PC-9 (cell line): ENCODE measurements around the gene SMIM5. TPM values are rescaled to one million over a fixed set of nuclear protein-coding genes. Genes with fewer than 3 reads are reported as not detected.

ENCODE experiments used
- BruUV-seq: library from RNA; stranded (reverse); fragments of 400-500 nt; replicated peaks from 2 replicates; lab custom pipeline; 2021; lab: Mats Ljungman, UMichigan
- CTCF ChIA-PET: fragments of 300-600 bp; sonication (Branson Sonifier 250); formaldehyde crosslinking; loops from one replicate; lab custom pipeline; 2022; ENCODE audit warnings: antibody characterized with exemption; lab: Charles Lee
- POLR2A ChIA-PET: fragments of 300-600 bp; sonication (Branson Sonifier 250); formaldehyde crosslinking; loops from one replicate; lab custom pipeline; 2022; ENCODE audit warnings: antibody characterized with exemption; ENCODE audit not compliant: unreplicated experiment; lab: Charles Lee
- DNase-seq, 2 experiments: peaks; one replicate each; pipeline versions ENCODE4 v3.0.0 to v3.0.0-alpha.2; 2015 to 2022; ENCODE audit warnings: mixed read lengths in 1 of 2
- H2AFZ ChIP-seq: fragments of 200-600 bp; sonication (generic); 2 replicates; pipeline ENCODE4 v1.8.1; 2017; ENCODE audit warnings: antibody characterized with exemption
- H3F3A ChIP-seq: fragments of 200-600 bp; sonication (generic); 2 replicates; pipeline ENCODE4 v1.8.1; 2017; ENCODE audit warnings: antibody characterized with exemption, mild to moderate bottlenecking, low read depth; ENCODE audit not compliant: insufficient read depth
- H3K27ac ChIP-seq: fragments of 200-600 bp; sonication (generic); 2 replicates; pipeline ENCODE4 v1.6.1; 2016; ENCODE audit warnings: mixed run types
- H3K27me3 ChIP-seq: fragments of 200-600 bp; sonication (generic); 2 replicates; pipeline ENCODE4 v1.6.1; 2016; ENCODE audit warnings: low read depth, mixed run types; ENCODE audit not compliant: insufficient read depth
- H3K36me3 ChIP-seq: fragments of 200-600 bp; sonication (generic); 2 replicates; pipeline ENCODE4 v1.6.1; 2016; ENCODE audit warnings: low read depth, mixed run types
- H3K4me1 ChIP-seq: fragments of 200-600 bp; sonication (generic); replicated peaks from 2 replicates; pipeline ENCODE4 v1.6.1; 2016; ENCODE audit warnings: mixed run types; ENCODE audit not compliant: insufficient read depth
- H3K4me2 ChIP-seq: fragments of 200-600 bp; sonication (generic); 2 replicates; pipeline ENCODE4 v1.6.1; 2017; ENCODE audit warnings: mixed run types
- H3K4me3 ChIP-seq: fragments of 200-600 bp; sonication (generic); 2 replicates; pipeline ENCODE4 v1.6.1; 2016; ENCODE audit warnings: mixed run types
- H3K79me2 ChIP-seq: fragments of 200-600 bp; sonication (generic); 2 replicates; pipeline ENCODE4 v1.6.1; 2017; ENCODE audit warnings: low read depth, mixed run types
- H3K9me2 ChIP-seq: fragments of 200-600 bp; sonication (generic); 2 replicates; pipeline ENCODE4 v1.8.1; 2017; ENCODE audit warnings: mild to moderate bottlenecking; ENCODE audit not compliant: insufficient read depth
- H3K9me3 ChIP-seq: fragments of 200-600 bp; sonication (generic); 2 replicates; pipeline ENCODE4 v1.8.1; 2016; ENCODE audit warnings: low read depth; ENCODE audit not compliant: insufficient read depth
- H4K20me1 ChIP-seq: fragments of 200-600 bp; sonication (generic); 2 replicates; pipeline ENCODE4 v1.8.1; 2017; ENCODE audit not compliant: insufficient read depth
- EZH2 ChIP-seq: fragments of 200-600 bp; sonication (generic); IDR thresholded peaks from 2 replicates; pipeline ENCODE4 v1.8.0; 2017; ENCODE audit warnings: antibody characterized with exemption, low read depth
- intact Hi-C: fragments of 100-400 bp; cut with micrococcal nuclease; formaldehyde crosslinking; loops from one replicate; pipeline ENCODE4 v1.10.0; 2022; ENCODE audit not compliant: unreplicated experiment
- total RNA-seq: library from RNA; stranded (reverse); gene quantifications from 2 replicates; pipeline ENCODE4 v1.2.3, GENCODE V29; 2021
- TF ChIP-seq, protein P1 (sequence below): fragments of 200-600 bp; sonication (generic); conservative IDR thresholded peaks from 2 replicates; pipeline ENCODE4 v1.6.1; 2017; ENCODE audit warnings: mixed run types, antibody characterized with exemption, mild to moderate bottlenecking, moderate library complexity

The SMIM5 gene
- total RNA-seq, 1 experiment from 2014 or later: 0.31 TPM

DNA sequence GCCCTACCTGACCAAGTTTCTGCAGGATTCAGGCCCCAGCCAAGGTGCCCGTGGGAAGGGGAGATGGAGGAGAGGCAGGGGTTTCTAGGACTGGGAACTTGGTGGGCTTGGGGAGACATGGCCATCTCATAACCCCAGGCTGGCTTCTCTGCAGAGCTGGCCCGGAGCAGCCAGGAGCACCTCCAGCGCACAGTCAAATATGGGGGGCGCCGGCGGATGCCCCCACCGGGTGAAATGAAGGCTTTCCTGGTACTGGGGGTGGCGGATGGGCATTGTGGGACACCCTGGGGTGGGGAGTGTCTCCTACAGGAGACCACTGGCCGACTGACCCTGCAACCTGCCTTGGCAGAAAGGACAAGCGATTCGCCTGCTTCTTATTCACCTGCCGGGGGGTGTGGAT is 9.2 kb upstream of the SMIM5 start:
- Histone ChIP-seq H3K36me3 (no peaks in the 10 kb centered on the region), H3K4me1 (no peaks in the 10 kb centered on the region), H4K20me1 (peaks cover 3% of the 10 kb centered on the region; the same call in 1 of the 2 replicates), H2AFZ (no peak overlapping the region), H3K27me3 (no peaks in the 10 kb centered on the region), H3K9me3 (no peaks in the 10 kb centered on the region), H3K79me2 (no peaks in the 10 kb centered on the region), H3K9me2 (no peaks in the 10 kb centered on the region), H3K4me2 (no peak overlapping the region), H3F3A (no peaks in the 10 kb centered on the region), H3K27ac (no peak overlapping the region), H3K4me3 (no peak overlapping the region)
- intact Hi-C loops: no loop called here
- ChIA-PET CTCF (interaction anchor here (0.6 kb wide), 1 partner anchor 74 kb away, joined by 4 read pairs; no protein-coding TSS in a partner anchor), POLR2A (no interaction called here)
- no peak for DNase-seq
- no peak for TF ChIP-seq EZH2
- TF ChIP-seq, protein P1, sequence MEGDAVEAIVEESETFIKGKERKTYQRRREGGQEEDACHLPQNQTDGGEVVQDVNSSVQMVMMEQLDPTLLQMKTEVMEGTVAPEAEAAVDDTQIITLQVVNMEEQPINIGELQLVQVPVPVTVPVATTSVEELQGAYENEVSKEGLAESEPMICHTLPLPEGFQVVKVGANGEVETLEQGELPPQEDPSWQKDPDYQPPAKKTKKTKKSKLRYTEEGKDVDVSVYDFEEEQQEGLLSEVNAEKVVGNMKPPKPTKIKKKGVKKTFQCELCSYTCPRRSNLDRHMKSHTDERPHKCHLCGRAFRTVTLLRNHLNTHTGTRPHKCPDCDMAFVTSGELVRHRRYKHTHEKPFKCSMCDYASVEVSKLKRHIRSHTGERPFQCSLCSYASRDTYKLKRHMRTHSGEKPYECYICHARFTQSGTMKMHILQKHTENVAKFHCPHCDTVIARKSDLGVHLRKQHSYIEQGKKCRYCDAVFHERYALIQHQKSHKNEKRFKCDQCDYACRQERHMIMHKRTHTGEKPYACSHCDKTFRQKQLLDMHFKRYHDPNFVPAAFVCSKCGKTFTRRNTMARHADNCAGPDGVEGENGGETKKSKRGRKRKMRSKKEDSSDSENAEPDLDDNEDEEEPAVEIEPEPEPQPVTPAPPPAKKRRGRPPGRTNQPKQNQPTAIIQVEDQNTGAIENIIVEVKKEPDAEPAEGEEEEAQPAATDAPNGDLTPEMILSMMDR: no peak
- BruUV-seq: no TSS peak

DNA sequence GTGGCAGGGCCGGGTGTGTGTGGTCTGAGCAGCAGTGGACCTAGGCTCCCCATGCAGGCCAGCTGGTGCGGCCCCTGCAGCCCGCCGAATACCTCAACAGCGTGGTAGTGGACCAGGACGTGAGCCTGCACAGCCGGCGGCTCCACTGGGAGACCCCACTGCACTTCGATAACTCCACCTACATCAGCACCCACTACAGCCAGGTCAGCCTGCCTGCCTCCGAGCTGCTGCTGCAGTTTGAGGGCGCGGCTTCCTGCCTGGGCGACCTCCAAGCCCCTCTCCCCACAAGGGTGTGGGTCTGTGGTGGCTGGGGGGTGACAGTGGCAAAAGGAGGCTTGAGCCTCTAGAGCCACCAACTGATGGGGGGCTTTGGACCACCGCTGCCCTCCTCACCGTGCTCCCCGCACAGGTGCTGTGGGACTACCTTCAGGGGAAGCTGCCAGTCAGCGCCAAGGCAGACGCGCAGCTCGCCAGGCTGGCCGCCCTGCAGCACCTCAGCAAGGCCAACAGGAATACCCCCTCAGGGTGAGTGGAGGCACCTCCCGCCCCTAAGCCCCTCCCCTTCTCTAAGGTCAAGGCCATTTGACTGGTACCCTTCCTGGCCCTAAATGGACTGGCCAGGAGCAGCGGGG is 8.4 kb upstream of the SMIM5 start:
- no peaks in the 10 kb centered on the region for H3K9me2 ChIP-seq
- H3K9me3 ChIP-seq: no peaks in the 10 kb centered on the region
- H3K79me2 ChIP-seq: no peaks in the 10 kb centered on the region
- ChIA-PET POLR2A (interaction anchor here (0.6 kb wide), 2 partner anchors 43 to 57 kb away, joined by 3 to 8 read pairs; no protein-coding TSS in a partner anchor), CTCF (interaction anchor here (0.6 to 0.8 kb wide), 2 partner anchors 9 to 75 kb away, joined by 4 read pairs; no protein-coding TSS in a partner anchor)
- no TSS peak for BruUV-seq
- TF ChIP-seq, protein P1: no peak
- no peak for TF ChIP-seq EZH2
- no peak for DNase-seq
- H3K4me2 ChIP-seq: no peak overlapping the region
- intact Hi-C loops: no loop called here
- H2AFZ ChIP-seq: no peak overlapping the region
- no peaks in the 10 kb centered on the region for H3K36me3 ChIP-seq
- peaks cover 3% of the 10 kb centered on the region; the same call in 1 of the 2 replicates for H4K20me1 ChIP-seq
- no peaks in the 10 kb centered on the region for H3K27me3 ChIP-seq
- H3K4me1 ChIP-seq: no peaks in the 10 kb centered on the region
- no peak overlapping the region for H3K27ac ChIP-seq
- H3K4me3 ChIP-seq: no peak overlapping the region
- H3F3A ChIP-seq: no peaks in the 10 kb centered on the region

DNA sequence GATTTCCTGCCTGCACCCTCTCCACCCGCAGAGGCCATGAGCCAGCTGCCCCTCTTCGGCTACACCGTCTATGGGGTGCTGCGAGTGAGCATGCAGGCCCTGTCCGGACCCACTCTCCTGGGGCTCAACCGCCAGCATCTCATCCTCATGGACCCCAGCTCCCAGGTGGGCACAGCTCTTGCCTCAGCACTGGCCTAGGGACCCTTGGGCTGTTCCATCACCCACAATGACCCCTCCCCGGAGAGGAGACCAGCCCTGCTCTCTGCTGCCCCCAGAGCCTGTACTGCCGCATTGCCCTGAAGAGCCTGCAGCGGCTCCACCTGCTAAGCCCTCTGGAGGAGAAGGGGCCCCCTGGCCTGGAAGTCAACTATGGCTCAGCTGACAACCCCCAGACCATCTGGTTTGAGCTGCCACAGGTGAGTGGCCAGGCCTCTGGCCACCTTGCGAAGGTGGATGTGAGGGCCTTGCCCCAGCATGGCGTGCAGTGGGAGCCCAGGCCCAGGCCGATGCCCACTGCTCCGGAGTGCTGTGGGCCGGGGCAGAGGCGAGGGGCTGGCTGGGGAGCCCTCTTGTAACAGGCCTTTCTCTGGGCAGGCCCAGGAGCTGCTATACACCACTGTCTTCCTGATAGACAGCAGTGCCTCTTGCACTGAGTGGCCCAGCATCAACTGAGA is 7.3 kb upstream of the SMIM5 start:
- Histone ChIP-seq H2AFZ (no peak overlapping the region), H3K4me3 (no peak overlapping the region), H3K27me3 (no peaks in the 10 kb centered on the region), H3K9me2 (no peaks in the 10 kb centered on the region), H4K20me1 (peaks cover 3% of the 10 kb centered on the region; the same call in 1 of the 2 replicates), H3K36me3 (no peaks in the 10 kb centered on the region), H3K9me3 (no peaks in the 10 kb centered on the region), H3K4me1 (no peaks in the 10 kb centered on the region), H3K27ac (no peak overlapping the region), H3F3A (no peaks in the 10 kb centered on the region), H3K79me2 (no peaks in the 10 kb centered on the region), H3K4me2 (no peak overlapping the region)
- intact Hi-C loops: no loop called here
- no peak for DNase-seq
- ChIA-PET CTCF (interaction anchor here (0.7 to 0.8 kb wide), 2 partner anchors 8 to 25 kb away, joined by 4 to 5 read pairs; no protein-coding TSS in a partner anchor), POLR2A (no interaction called here)
- no TSS peak for BruUV-seq
- no peak for TF ChIP-seq EZH2
- TF ChIP-seq, protein P1: peak; percentile 79
